HepG2 (cell line): ENCODE data around the gene C16orf87. TPM values are rescaled to one million over a fixed set of nuclear protein-coding genes. Genes with fewer than 3 reads are reported as not detected.

Experiments
- ASH2L ChIP-seq: fragments of 300-600, 200-600 bp; sonication (generic); IDR thresholded peaks from 2 replicates; pipeline ENCODE4 v1.7.0; 2017; ENCODE audit warnings: low read depth, mild to moderate bottlenecking, moderate library complexity, mixed read lengths, low read length; ENCODE audit not compliant: insufficient read length
- FOXA3 ChIP-seq: IDR thresholded peaks from 2 replicates; pipeline ENCODE4 v1.6.1; 2016; ENCODE audit warnings: missing genetic modification reagents, missing compliant biosample characterization
- GATAD2A ChIP-seq: IDR thresholded peaks from 2 replicates; pipeline ENCODE4 v1.6.1; 2016
- HMG20A ChIP-seq: IDR thresholded peaks from 2 replicates; pipeline ENCODE4 v1.6.1; 2016; ENCODE audit warnings: borderline replicate concordance
- MED13 ChIP-seq: sonication (generic); formaldehyde crosslinking; IDR thresholded peaks from 2 replicates; pipeline ENCODE4 v1.5.0; 2020; ENCODE audit warnings: missing genetic modification reagents
- MZF1 ChIP-seq: sonication (generic); formaldehyde crosslinking; IDR thresholded peaks from 2 replicates; pipeline ENCODE4 v1.8.1; 2023; ENCODE audit warnings: mild to moderate bottlenecking, missing genetic modification reagents, borderline replicate concordance
- NR2F6 ChIP-seq, 2 experiments: IDR thresholded peaks; 2 replicates each; pipeline ENCODE4 v1.6.1; 2016; ENCODE audit warnings: antibody characterized with exemption in 1 of 2, mild to moderate bottlenecking in 1 of 2
- PAF1 ChIP-seq: IDR thresholded peaks from 2 replicates; pipeline ENCODE4 v1.6.1; 2016; ENCODE audit warnings: missing genetic modification reagents, missing compliant biosample characterization
- PITX1 ChIP-seq: sonication (generic); formaldehyde crosslinking; IDR thresholded peaks from 2 replicates; pipeline ENCODE4 v1.5.1; 2020; ENCODE audit warnings: mild to moderate bottlenecking, missing genetic modification reagents
- SAP130 ChIP-seq: IDR thresholded peaks from 2 replicates; pipeline ENCODE4 v1.6.1; 2016; ENCODE audit warnings: low read depth
- SKI ChIP-seq: fragments of 450-650 bp; IDR thresholded peaks from one replicate; pipeline ENCODE4 v1.6.1; 2018; ENCODE audit warnings: mild to moderate bottlenecking; ENCODE audit not compliant: partially characterized antibody
- SMARCE1 ChIP-seq: fragments of 450-650 bp; IDR thresholded peaks from 2 replicates; pipeline ENCODE4 v1.6.1; 2017; ENCODE audit warnings: borderline replicate concordance
- SOX13 ChIP-seq, 3 experiments: fragments of 450-650 bp in 1 of 3; sonication (generic) in 1 of 3; formaldehyde crosslinking in 1 of 3; IDR thresholded peaks in 2 of 3; conservative IDR thresholded peaks in 1 of 3; 2 replicates each; pipeline versions ENCODE4 v1.5.0 to v1.6.1; 2016 to 2020; ENCODE audit warnings: antibody characterized with exemption in 1 of 3, mild to moderate bottlenecking in 1 of 3, missing compliant biosample characterization in 1 of 3, missing genetic modification reagents in 1 of 3, moderate library complexity in 1 of 3
- TBX3 ChIP-seq: fragments of 450-650 bp; IDR thresholded peaks from 2 replicates; pipeline ENCODE4 v1.6.1; 2017; ENCODE audit warnings: antibody characterized with exemption, mild to moderate bottlenecking, inconsistent platforms, borderline replicate concordance
- ZEB1 ChIP-seq: IDR thresholded peaks from 2 replicates; pipeline ENCODE4 v1.6.1; 2012; ENCODE audit warnings: mild to moderate bottlenecking, low read depth, inconsistent platforms; ENCODE audit not compliant: insufficient replicate concordance
- ZNF138 ChIP-seq: sonication (generic); formaldehyde crosslinking; IDR thresholded peaks from 2 replicates; pipeline ENCODE4 v1.5.0; 2020; ENCODE audit warnings: mild to moderate bottlenecking, low read depth, missing genetic modification reagents
- ZNF235 ChIP-seq: sonication (generic); formaldehyde crosslinking; IDR thresholded peaks from 2 replicates; pipeline ENCODE4 v1.8.1; 2023; ENCODE audit warnings: mild to moderate bottlenecking, missing genetic modification reagents, borderline replicate concordance
- ZNF44 ChIP-seq: sonication (generic); formaldehyde crosslinking; IDR thresholded peaks from 2 replicates; pipeline ENCODE4 v1.5.1; 2020; ENCODE audit warnings: mild to moderate bottlenecking, missing genetic modification reagents
- ZNF501 ChIP-seq: sonication (generic); formaldehyde crosslinking; IDR thresholded peaks from 2 replicates; pipeline ENCODE4 v1.5.1; 2020; ENCODE audit warnings: mild to moderate bottlenecking, moderate library complexity, missing genetic modification reagents
- polyA plus RNA-seq, 8 experiments: library from polyadenylated mRNA; depleted of rRNA in 3 of 8; stranded (reverse) in 7 of 8; unstranded in 1 of 8; fragments of >200 nt; fragmentation: Illumina TruSeq in 4 of 8; extraction: Trizol in 4 of 8; gene quantifications; 2 replicates each; pipeline versions ENCODE4 v1.2.1 to v1.2.3, GENCODE V29; 2011 to 2016; ENCODE audit warnings: low read depth in 4 of 8, missing spikeins in 1 of 8, mixed read lengths in 1 of 8; ENCODE audit not compliant: insufficient read depth in 1 of 8
- total RNA-seq, 5 experiments: library from RNA; depleted of rRNA; stranded (reverse); fragments of >200 nt; fragmentation: Illumina TruSeq; extraction: Trizol; gene quantifications; 2 replicates each; pipeline ENCODE4 v1.2.3, GENCODE V29; 2016; ENCODE audit warnings: low read depth in 1 of 5
- TF ChIP-seq, protein P1 (sequence below): sonication (generic); formaldehyde crosslinking; IDR thresholded peaks from 2 replicates; pipeline ENCODE4 v1.4.0; 2020; ENCODE audit warnings: missing genetic modification reagents
- TF ChIP-seq, protein P2 (sequence below): sonication (generic); formaldehyde crosslinking; conservative IDR thresholded peaks from 2 replicates; pipeline ENCODE4 v1.4.0; 2020; ENCODE audit warnings: missing genetic modification reagents
- TF ChIP-seq, protein P3 (sequence below): IDR thresholded peaks from 2 replicates; pipeline ENCODE4 v1.6.1; 2016; ENCODE audit warnings: low read depth, missing genetic modification reagents, missing compliant biosample characterization
- TF ChIP-seq, protein P4 (sequence below): sonication (generic); formaldehyde crosslinking; IDR thresholded peaks from 2 replicates; pipeline ENCODE4 v1.4.0; 2020; ENCODE audit warnings: mild to moderate bottlenecking, missing genetic modification reagents

C16orf87 gene
- total and polyA plus RNA-seq, 2 of the 13 experiments (the other 11 are each of a cell fraction or from before 2014, with no cell fraction given), result 8.6 to 19.5 TPM

DNA sequence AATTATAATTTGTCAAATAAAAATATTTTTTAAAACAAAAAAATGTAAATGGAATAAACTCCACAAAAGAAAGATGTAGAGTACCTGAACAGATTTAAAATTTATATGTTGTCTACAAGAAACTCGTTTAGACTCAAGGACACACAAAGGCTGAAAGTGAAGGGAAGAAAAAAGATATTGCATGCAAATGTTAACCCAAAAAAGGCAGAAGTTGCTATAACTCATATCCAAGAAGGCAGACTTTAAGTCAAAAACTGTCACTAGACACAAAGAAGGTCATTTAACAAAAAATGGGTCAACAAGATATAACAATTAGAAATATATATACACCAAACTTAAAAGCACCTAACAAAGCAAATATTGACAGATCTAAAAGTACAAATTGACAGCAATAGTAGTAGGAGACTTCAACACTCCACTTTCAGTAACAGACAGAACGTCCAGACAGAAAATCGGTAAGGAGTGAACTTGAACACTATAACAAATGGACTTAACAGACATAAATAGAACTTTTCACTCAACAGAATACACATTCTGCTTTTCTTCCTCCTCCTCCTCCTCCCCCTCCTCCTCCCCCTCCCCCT lies 42.0 kb downstream of the C16orf87 start (continued):
- TF ChIP-seq, protein P1, sequence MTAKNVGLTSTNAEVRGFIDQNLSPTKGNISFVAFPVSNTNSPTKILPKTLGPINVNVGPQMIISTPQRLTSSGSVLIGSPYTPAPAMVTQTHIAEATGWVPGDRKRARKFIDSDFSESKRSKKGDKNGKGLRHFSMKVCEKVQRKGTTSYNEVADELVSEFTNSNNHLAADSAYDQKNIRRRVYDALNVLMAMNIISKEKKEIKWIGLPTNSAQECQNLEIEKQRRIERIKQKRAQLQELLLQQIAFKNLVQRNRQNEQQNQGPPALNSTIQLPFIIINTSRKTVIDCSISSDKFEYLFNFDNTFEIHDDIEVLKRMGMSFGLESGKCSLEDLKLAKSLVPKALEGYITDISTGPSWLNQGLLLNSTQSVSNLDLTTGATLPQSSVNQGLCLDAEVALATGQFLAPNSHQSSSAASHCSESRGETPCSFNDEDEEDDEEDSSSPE (CRISPR knock-in tag), result no peak
- TF ChIP-seq MED13 (CRISPR knock-in tag) (no peak), ZNF501 (CRISPR knock-in tag) (no peak), PAF1 (CRISPR knock-in tag) (no peak), ZNF235 (CRISPR knock-in tag) (no peak), SAP130 (CRISPR knock-in tag) (peak; percentile 37; the same call in 1 of the 2 replicates), MZF1 (no peak), NR2F6 (IDR thresholded peaks at IDR 0.05) (peak; percentile 61), NR2F6 (CRISPR knock-in tag; IDR thresholded peaks at IDR 0.05) (peak; percentile 52), FOXA3 (CRISPR knock-in tag) (peak; percentile 72), ZEB1 (no peak), SMARCE1 (no peak), GATAD2A (CRISPR knock-in tag) (0 out of 2 replicates have a peak, but pooled peaks have one; percentile 14), ZNF44 (no peak), ZNF138 (CRISPR knock-in tag) (no peak), SKI (peak; percentile 93), SOX13 (IDR thresholded peaks at IDR 0.05) (peak; percentile 52; the same call in 1 of the 2 replicates), SOX13 (CRISPR knock-in tag; conservative IDR thresholded peaks at IDR 0.05 in 1 of 2, IDR thresholded peaks at IDR 0.05 in 1 of 2) (peak in 1 of 2 experiments; percentile 92; a peak in 2 of 4 replicates), TBX3 (peak; percentile 76; the same call in 1 of the 2 replicates), HMG20A (CRISPR knock-in tag) (peak; percentile 68; the same call in 1 of the 2 replicates), PITX1 (CRISPR knock-in tag) (no peak), ASH2L (peak; percentile 48)
- TF ChIP-seq, protein P2, sequence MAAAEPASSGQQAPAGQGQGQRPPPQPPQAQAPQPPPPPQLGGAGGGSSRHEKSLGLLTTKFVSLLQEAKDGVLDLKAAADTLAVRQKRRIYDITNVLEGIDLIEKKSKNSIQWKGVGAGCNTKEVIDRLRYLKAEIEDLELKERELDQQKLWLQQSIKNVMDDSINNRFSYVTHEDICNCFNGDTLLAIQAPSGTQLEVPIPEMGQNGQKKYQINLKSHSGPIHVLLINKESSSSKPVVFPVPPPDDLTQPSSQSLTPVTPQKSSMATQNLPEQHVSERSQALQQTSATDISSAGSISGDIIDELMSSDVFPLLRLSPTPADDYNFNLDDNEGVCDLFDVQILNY, result no peak
- TF ChIP-seq, protein P3, sequence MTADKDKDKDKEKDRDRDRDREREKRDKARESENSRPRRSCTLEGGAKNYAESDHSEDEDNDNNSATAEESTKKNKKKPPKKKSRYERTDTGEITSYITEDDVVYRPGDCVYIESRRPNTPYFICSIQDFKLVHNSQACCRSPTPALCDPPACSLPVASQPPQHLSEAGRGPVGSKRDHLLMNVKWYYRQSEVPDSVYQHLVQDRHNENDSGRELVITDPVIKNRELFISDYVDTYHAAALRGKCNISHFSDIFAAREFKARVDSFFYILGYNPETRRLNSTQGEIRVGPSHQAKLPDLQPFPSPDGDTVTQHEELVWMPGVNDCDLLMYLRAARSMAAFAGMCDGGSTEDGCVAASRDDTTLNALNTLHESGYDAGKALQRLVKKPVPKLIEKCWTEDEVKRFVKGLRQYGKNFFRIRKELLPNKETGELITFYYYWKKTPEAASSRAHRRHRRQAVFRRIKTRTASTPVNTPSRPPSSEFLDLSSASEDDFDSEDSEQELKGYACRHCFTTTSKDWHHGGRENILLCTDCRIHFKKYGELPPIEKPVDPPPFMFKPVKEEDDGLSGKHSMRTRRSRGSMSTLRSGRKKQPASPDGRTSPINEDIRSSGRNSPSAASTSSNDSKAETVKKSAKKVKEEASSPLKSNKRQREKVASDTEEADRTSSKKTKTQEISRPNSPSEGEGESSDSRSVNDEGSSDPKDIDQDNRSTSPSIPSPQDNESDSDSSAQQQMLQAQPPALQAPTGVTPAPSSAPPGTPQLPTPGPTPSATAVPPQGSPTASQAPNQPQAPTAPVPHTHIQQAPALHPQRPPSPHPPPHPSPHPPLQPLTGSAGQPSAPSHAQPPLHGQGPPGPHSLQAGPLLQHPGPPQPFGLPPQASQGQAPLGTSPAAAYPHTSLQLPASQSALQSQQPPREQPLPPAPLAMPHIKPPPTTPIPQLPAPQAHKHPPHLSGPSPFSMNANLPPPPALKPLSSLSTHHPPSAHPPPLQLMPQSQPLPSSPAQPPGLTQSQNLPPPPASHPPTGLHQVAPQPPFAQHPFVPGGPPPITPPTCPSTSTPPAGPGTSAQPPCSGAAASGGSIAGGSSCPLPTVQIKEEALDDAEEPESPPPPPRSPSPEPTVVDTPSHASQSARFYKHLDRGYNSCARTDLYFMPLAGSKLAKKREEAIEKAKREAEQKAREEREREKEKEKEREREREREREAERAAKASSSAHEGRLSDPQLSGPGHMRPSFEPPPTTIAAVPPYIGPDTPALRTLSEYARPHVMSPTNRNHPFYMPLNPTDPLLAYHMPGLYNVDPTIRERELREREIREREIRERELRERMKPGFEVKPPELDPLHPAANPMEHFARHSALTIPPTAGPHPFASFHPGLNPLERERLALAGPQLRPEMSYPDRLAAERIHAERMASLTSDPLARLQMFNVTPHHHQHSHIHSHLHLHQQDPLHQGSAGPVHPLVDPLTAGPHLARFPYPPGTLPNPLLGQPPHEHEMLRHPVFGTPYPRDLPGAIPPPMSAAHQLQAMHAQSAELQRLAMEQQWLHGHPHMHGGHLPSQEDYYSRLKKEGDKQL, result 0 out of 2 replicates have a peak, but pooled peaks have one; percentile 29
- TF ChIP-seq, protein P4, sequence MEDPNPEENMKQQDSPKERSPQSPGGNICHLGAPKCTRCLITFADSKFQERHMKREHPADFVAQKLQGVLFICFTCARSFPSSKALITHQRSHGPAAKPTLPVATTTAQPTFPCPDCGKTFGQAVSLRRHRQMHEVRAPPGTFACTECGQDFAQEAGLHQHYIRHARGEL (CRISPR knock-in tag), result no peak
